Measurements from ENCODE around the gene HERC4.

The HERC4 gene

DNA sequence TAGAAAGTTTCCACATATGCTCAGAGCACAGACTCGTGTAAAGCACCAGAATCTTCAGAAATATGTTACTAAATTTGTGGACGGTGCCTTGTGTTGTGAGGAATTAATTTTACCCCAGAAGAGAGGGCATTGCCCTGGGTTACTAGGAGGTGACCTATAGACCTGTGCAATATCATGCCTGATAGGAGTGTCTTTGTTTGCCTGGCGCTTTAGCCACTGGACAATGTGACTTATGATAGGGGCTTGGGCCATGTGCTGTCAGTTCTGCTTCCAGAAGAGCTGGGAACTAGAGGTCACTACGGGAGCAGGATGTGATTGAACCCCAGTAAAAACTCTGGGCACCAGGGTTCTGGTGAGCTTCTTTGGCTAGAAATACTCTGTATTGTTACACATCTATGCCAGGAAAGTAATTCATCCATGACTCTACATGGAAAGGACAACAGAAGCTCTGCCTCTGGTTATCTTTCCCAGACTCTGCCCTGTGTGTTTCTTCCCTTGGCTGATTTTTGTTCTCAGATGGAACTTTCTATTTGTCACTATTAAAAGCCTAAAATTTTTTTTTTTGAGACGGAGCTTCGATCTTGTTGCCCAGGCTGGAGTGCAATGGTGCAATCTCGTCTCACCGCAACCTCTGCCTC lies 115.1 kb downstream of the HERC4 start:
- DNase-seq (ENCODE audit: low read depth, low spot score), result no peak

DNA sequence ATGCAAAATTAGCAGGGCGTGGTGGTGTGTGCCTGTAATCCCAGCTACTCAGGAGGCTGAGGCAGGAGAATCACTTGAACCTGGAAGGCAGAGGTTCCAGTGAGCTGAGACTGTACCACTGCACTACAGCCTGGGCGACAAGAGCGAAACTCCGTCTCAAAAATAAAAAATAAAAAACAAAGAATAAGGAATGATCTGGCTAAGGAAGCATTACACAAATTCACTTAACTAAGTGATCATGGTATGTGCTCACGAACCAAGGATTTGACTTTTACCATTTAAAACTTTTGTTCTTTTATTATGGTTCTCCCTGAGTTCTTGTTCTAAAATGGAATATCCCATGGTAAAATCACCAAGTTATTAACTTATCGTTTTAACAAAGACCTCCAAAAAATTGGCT lies 119.5 kb downstream of the HERC4 start:
- DNase-seq (ENCODE audit: low read depth, low spot score), result no peak

DNA sequence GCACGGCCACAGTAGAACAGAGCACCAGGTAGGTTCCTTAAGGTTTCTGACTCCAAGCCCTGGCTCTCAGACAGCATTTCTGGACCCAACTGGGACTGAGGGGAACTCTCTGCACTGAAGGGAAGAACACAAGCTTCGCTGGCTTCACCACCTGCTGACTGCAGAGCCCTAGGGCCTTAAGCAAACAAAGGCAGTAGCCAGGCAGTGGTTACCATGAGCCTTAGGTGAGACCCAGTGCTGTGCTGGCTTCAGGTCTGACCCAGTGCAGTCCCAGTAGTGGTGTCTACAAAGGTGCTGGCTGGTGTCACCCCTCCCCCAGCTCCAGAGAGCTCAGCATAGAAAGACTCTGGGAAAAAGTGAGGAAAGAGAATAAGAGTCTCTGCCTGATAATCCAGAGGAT lies 131.2 kb downstream of the HERC4 start:
- no peak for DNase-seq (ENCODE audit: low read depth, low spot score)

DNA sequence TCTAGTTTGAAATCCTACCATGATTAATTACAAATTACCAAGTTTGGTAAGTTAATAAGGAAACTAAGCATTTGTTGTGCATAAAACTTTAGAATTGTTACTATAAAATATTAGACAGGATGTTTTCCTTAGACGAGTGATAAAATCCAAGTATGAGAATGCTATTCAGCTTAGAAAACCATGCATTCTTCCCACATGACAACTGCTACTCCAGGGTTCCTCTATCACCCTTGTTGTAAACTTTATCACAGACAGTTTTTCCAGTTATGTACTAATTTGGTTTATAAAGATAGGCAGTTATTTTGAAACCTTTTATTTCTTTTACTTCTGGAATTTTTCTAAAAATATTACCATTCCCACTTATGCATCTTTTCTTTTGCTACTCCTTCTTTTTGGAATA lies 138.7 kb downstream of the HERC4 start:
- DNase-seq (ENCODE audit: low read depth, low spot score), result peak; percentile 13

DNA sequence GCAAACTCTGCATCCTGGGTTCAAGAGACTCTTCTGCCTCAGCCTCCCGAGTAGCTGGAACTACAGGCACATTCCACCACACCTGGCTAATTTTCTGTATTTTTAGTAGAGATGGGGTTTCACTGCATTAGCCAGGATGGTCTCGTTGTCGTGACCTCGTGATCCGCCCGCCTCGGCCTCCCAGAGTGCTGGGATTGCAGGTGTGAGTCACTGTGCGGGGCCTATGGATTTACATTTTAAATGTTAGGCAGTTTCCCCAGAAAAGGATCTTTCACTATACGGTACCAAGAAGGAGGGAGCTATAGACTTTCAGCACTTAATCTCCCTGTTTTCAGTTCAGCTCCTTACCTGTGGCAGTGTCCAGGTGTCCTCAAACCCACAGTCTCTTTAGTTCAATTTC lies 139.9 kb downstream of the HERC4 start:
- DNase-seq (ENCODE audit: low read depth, low spot score), result no peak

DNA sequence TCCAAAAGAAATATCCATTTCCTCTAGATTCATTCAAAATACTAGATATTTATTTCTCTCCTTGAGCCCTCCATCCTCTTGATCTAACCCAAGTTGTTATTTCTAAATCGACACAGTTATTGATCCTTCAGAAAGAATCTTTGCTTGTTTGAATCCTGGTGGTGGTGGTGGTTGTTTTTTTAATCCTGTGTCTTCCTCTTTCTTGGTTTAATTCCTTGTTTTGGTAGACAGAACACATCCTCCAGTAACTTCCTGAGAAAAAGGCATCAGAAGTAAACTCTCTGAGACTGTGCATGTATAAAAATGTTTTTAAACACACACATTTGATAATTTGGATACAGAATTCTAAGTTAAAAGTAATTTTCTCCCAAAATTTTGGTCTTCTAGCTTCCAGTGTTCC lies 140.7 kb downstream of the HERC4 start:
- no peak for DNase-seq (ENCODE audit: low read depth, low spot score)

DNA sequence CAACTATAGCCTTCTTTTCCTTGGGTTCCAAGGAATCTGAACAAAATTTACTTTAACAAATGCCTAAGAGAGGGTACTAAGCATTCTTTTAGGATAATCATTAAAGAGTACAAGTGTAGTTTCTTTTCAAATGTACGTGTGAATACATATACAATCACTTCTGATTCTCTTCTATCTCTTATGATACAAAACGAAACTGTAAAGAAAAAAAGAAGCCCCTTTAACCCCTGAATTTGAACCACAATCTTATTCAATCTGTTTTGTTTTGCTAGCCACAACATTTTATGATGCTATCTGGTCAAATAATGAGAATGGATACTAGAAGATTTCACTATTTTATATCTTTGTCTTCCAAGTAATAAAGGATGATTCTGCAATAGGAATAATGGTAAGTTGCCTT lies 141.9 kb downstream of the HERC4 start:
- DNase-seq (ENCODE audit: low read depth, low spot score), result no peak

DNA sequence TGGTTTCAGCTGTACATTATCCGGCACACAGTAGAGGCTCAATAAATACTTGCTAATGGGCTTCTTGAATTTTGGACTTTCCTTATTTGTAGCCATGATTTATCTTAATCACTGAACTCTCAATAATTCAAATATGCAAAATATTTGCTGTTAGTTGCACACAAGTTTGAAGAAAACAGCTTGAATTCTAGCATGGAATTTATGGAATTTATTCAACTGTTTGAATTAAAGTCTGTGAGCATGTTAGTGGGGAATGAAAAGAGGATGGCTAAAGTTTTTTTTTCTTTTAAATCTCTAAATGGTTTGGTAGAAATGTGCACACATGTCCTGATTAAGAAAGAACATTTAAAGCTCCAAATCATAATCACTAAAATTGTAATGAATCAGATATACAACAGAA lies 148.1 kb downstream of the HERC4 start:
- DNase-seq (ENCODE audit: low read depth, low spot score), result peak; percentile 34

DNA sequence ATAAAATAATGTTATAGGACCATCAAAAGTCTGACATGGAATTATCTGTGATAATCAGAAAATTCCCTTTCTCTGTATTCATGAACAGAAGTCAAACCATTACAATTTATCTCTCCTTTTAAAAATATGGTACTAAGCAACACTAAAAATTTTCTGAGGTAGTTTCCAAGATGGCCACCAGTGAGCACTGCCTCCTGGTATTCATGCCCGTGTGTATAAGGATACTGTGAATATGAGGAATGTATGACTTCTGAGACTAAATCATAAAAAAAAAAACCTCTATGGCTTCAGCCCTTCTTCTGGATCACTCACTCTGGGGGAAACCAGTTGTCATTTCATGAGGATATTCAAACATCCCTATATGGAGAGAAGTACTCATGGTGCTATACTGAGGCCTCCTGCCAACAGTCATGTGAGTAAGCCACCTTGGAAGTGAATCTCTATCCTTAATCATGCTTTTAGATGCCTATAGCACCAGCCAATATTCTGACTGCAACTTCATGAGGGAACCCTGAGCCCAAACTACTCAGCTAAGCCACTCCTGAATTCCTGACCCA lies 149.6 kb downstream of the HERC4 start:
- peak; percentile 23 for DNase-seq (ENCODE audit: low read depth, low spot score)

DNA sequence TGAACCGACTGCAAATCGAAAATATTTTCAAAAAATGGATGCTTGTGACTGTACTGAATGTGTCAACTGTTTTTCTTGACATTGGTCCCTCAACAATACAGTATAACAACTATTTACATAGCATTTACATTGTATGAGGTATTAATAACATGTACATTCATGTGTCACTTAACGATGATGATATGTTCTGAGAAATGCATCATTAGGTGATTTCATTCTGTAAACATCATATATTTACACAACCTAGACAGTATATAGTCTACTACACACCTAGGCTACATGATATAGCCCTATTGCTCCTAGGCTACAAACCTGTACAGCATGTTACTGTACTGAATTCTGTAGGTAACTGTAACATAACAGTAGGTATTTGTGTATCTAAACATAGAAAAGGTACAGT lies 150.9 kb downstream of the HERC4 start:
- DNase-seq (ENCODE audit: low read depth, low spot score), result no peak

DNA sequence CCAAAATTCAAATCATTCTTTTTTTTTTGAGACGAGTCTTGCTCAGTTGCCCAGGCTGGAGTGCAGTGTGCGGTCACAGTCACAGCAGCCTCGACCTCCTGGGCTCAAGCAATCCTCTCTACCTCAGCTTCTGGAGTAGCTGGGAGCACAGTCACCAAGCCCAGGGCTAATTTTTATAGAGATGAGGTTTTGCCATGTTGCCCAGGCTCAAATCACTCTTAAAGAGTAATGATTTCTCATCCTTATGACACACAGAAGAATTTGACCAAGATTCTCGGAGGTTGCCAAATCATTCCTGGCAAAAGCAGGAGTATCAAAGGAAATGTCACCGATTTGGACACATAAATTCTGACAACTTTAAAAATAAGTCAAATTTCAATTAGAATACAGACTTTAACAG lies 151.5 kb downstream of the HERC4 start:
- peak; percentile 28 for DNase-seq (ENCODE audit: low read depth, low spot score)

DNA sequence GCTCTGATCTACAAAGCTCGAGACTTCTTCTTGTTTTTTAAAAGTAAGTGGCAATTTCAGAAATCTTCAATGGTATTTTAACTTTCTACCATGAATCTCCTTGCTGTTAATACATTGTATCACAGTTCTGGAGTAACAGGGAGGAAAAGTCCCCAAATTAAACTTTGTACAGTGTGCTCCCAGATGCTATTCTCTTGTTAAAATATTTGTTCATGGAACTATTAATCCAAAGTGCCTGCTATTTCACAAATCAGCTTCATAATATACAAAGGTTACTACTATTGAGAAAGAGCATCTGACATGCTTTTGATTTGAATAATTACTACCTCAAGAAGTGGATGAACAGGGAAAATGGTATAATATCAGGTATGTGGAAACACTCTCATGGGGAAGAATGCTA lies 154.0 kb downstream of the HERC4 start:
- no peak for DNase-seq (ENCODE audit: low read depth, low spot score)

DNA sequence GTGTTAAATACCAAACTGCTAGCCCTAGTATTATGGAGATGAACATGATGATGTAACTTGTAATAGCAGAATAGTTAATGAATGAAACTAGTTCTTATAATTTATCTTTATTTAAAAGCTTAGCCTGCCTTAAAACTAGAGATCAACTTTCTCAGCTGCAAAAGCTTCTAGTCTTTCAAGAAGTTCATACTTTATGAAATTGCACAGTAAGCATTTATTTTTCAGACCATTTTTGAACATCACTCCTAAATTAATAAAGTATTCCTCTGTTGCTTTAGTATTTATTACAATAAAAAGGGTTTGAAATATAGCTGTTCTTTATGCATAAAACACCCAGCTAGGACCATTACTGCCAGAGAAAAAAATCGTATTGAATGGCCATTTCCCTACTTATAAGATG lies 157.4 kb downstream of the HERC4 start:
- no peak for DNase-seq (ENCODE audit: low read depth, low spot score)

DNA sequence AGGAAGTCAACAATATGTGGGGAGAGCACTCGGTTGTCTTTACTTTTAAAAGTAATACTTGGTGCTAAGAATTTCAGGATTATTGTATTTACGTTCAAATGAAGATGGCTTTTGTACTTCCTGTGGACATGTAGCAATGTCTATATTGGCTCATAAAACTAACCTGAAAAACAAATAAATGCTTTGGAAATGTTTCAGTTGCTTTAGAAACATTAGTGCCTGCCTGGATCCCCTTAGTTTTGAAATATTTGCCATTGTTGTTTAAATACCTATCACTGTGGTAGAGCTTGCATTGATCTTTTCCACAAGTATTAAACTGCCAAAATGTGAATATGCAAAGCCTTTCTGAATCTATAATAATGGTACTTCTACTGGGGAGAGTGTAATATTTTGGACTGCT lies 157.9 kb downstream of the HERC4 start:
- no peak for DNase-seq (ENCODE audit: low read depth, low spot score)

DNA sequence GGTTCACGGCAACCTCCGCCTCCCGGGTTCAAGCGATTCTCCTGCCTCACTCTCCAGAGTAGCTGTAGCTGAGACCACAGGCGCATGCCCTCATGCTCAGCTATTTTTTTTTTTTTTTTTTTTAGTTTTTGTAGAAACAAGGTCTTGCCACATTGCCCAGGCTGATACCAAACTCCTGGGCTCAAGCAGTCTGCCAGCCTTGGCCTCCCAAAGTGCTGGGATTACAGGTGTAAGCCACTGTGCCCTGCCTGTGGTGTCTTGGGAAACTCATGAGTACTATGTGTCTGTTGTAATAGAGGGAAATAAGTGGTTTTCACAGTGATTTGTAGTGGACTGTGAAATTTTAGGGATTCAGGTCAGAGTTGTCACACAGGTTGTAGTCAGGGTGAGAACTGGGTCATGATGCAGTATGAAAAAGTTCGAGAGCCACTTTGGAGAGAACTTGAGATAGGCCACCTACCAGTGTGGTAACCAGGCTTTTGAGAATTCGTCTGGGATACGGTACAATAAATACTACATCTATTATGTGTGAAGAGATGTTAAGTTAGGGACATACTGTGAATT lies 160.2 kb downstream of the HERC4 start:
- DNase-seq (ENCODE audit: low read depth, low spot score), result no peak

DNA sequence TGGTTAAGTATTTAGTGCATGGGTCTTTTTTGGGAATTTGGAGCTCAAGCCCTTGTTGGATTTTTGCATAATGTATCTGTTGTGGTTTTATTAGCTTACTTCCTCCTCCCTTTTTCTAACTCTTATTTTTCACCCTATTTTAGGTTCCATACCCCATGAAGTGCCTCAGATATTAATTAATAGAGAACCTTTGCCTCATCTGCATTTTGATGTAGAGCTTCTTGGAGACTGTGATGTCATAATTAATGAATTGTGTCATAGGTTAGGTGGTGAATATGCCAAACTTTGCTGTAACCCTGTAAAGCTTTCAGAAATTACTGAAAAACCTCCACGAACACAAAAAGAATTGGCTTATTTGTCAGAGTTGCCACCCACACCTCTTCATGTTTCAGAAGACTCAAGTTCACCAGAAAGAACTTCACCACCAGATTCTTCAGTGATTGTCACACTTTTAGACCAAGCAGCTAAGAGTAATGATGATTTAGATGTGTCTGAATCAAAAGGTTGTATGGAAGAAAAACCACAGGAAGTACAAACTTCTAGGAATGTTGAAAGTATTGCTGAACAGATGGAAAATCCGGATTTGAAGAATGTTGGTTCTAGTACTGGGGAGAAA lies 162.6 kb downstream of the HERC4 start:
- DNase-seq (ENCODE audit: low read depth, low spot score), result peak; percentile 49

DNA sequence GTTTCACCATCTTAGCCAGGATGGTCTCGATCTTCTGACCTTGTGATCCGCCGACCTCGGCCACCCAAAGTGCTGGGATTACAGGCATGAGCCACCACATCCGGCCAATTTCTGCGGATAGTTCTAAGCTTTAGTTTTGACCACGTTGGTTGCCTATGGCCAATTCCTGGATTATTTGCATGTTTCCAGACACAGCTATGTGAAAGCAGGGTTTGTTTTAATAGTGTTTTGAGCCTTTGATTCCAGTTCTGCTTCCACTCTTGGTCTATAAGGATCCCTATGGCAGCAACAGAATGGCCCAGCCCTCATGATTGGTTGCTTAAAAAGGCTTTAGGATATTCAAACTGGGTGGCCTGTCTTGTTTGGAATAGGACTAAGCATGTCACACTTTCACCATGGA lies 171.5 kb downstream of the HERC4 start:
- DNase-seq (ENCODE audit: low read depth, low spot score), result no peak

DNA sequence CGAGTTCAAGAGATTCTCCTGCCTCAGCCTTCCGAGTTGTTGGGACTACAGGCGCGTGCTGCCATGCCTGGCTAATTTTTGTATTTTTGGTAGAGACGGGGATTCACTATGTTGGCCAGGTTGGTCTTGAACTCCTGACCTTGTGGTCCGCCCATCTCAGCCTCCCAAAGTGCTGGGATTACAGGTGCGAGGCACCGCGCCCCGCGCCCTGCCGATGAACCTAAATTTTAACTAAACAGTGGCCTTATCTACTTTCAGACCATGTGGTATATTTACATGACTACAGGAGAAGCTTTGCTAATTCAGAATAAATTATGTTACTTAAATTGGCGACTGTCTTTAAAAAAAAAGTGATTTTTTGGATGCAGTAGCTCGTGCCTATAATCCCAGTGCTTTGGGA lies 181.4 kb downstream of the HERC4 start:
- no peak for DNase-seq (ENCODE audit: low read depth, low spot score)

DNA sequence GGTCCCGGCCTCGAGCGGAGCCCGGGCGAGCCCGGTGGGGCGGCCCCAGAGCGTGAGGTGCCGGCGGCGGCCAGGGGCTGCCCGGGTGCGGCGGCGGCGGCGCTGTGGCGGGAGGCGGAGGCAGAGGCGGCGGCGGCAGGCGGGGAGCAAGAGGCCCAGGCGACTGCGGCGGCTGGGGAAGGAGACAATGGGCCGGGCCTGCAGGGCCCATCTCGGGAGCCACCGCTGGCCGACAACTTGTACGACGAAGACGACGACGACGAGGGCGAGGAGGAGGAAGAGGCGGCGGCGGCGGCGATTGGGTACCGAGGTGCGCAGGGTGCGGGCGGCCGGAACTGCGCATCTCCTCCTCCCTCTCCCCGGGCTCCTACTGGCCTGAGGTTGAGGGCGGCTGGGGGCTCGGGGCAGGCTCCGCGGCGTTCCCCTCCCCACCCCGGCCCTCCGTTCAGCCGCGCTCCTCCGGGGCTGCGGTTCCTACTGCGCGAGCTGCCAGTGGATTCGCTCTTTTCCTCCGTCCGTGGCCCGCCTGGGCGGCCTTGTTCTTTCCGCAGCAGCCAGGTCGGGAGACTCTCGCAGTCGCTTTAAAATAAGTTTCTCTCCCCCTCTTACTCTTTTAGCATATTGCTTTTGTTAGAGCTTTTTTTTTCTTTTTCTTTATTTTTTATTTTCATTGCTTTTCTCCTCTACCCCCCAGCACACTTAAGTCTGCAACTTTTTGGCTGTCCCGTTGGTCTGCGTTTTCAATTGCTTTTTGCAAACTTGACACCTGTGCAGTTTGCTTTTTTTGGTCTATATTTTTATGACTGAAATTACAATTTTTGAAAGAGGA lies 190.0 kb downstream of the HERC4 start:
- DNase-seq (ENCODE audit: low read depth, low spot score), result peak; percentile 87

DNA sequence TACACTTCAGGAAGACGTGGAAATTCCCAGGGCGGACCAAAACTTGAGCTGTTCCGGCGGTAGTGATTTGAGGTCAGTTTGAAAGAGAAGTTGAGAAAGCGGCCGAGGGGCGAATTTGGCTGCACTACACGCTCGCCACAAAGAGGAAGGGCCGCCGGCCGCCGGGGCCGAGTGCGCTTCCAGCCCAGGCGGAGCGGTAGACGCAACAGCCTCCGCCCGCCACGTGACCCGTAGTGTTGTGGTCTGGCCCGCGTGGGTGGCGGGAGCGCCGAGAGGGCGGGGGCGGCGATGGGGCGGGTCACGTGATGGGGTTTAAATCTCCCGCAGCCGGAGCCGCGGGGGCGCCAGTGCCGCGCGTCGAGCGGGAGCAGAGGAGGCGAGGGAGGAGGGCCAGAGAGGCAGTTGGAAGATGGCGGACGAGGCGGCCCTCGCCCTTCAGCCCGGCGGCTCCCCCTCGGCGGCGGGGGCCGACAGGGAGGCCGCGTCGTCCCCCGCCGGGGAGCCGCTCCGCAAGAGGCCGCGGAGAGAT lies 190.7 kb downstream of the HERC4 start, which contains the start of gene SIRT1:
Gene SIRT1, plus strand, starts transcription at position 344 of the 529 bp plus-strand sequence. Its CDS starts 66 bp downstream, at position 410.
- peak; percentile 97 for DNase-seq (ENCODE audit: low read depth, low spot score)

DNA sequence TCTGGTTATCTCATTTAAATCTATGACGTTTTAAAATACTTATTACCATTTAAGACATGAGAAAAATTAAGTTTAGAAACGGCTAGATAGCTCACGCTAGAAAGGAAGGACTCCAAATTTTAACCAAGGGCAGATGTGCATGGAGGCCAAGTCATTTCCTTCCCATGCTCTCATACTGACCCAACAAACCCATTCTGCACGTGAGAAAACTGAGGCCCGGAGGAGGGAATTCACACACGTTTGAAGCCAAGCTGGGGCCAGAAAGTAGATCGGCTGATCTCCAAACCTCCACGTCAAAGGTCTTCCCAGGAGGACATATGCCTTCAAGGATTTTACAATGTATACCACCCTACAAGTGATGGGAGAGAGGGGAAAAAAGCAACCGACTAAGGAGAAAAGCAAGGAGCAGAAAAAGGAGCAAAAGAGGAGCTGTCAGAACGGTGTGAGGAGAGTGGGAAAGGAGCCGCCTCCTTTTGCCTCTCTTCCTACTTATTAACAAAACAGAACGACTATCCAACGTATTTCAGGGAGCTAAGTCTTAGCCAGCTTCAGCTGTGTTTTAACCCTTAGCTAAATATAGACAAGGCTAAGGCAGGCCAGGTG lies 191.3 kb downstream of the HERC4 start:
- DNase-seq (ENCODE audit: low read depth, low spot score), result no peak

DNA sequence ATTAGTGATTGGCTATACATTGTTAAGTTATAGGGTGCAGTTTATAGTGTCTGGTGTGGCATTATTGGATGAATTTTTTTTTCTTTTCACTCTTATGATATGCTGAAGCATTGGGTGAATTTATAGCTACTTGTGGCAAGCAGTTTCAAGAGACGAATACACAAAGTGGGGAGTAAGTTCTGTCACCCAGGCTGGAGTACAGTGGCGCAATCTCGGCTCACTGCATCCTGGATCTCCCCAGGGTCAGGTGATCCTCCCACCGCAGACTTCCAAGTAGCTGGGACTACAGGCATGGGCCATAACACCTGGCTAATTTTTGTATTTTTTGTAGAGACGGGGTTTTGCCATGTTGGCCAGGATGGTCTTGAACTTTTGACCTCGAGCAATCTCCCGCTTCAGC lies 196.9 kb downstream of the HERC4 start:
- DNase-seq (ENCODE audit: low read depth, low spot score), result no peak

Data from astrocyte of the hippocampus (primary cell).